GM20000 (cell line): Measurements from ENCODE around the gene PRAMEF26.
"Not testable (repeated sequence)": the region's sequence is repeated elsewhere in the genome, so short reads cannot be mapped to it uniquely, and the experiment has no call there.

Source experiments
- DNase-seq: peaks from one replicate; pipeline ENCODE4 v3.0.0; 2012; ENCODE audit warnings: low spot score

Gene PRAMEF26

GRCh38 chr1:13155909-13156308 is at the start of gene PRAMEF26:
PRAMEF26 (minus strand) TSS chr1:13156009; CDS start chr1:13153095, 2,914 bp downstream.
- not testable (repeated sequence) for DNase-seq

GRCh38 chr1:13201309-13201708 is 45.5 kb upstream of the PRAMEF26 start, which contains the start of gene PRAMEF13:
PRAMEF13 (minus strand) TSS chr1:13201409; CDS start chr1:13199589, 1,820 bp downstream.
- DNase-seq: not testable (repeated sequence)

GRCh38 chr1:13171548-13171947 is 15.7 kb upstream of the PRAMEF26 start, which contains the start of gene PRAMEF9:
PRAMEF9 (plus strand) TSS chr1:13171848; CDS start chr1:13175281, 3,433 bp downstream.
- not testable (repeated sequence) for DNase-seq

- DNase-seq: not testable (repeated sequence)
Measured at GRCh38 chr1:13165531-13165930, 9.7 kb upstream of the PRAMEF26 start, which contains the start of gene HNRNPCL4. HNRNPCL4 (minus strand) TSS chr1:13165631; CDS start chr1:13165467, 164 bp downstream.

GRCh38 chr1:13116754-13117153 is 39.1 kb downstream of the PRAMEF26 start, which contains the start of gene HNRNPCL2:
HNRNPCL2 (minus strand) TSS chr1:13116854; CDS start chr1:13116400, 454 bp downstream.
- DNase-seq: not testable (repeated sequence)
